ENCODE measurements around the gene RASL12. TPM values are rescaled to one million over a fixed set of nuclear protein-coding genes. Genes with fewer than 3 reads are reported as not detected.

The RASL12 gene
- total RNA-seq, 2 donors from 2014 or later = 27.2 TPM

- H3K4me1 ChIP-seq (ENCODE audit: control insufficient read depth, insufficient read depth, low read length) = peaks cover 32% of the 10 kb centered on the region
- peak overlapping the region; percentile 3 for H3K4me3 Mint-ChIP-seq
Measured at GRCh38 chr15:65083262-65083701, 15.5 kb upstream of the RASL12 start.

GRCh38 chr15:65082303-65082953 is 14.6 kb upstream of the RASL12 start:
- H3K36me3 Mint-ChIP-seq (ENCODE audit: low read depth) = no peaks in the 10 kb centered on the region
- WGBS, 2 experiments (ENCODE audit: insufficient coverage in 1 of 2, insufficient read length in 1 of 2) = 26 to 50% methylated on average over 5 to 7 of the region's 7 CpGs
- TF ChIP-seq CTCF (conservative IDR thresholded peaks at IDR 0.05) = no peak
- Histone ChIP-seq H3K27ac (ENCODE audit: low read depth, low read length) (no peak overlapping the region), H3K9ac (ENCODE audit: extremely low read depth, low read length, poor library complexity, severe bottlenecking) (no peak overlapping the region), H3K27me3 (ENCODE audit: control insufficient read depth, insufficient read depth, low read length, poor library complexity, severe bottlenecking) (no peaks in the 10 kb centered on the region), H3K4me3 (ENCODE audit: low read length) (no peak overlapping the region), H3K36me3 (ENCODE audit: control insufficient read depth, insufficient read depth, low read length) (no peaks in the 10 kb centered on the region), H3K4me1 (ENCODE audit: control insufficient read depth, insufficient read depth, low read length) (peaks cover 23% of the 10 kb centered on the region), H3K9me3 (ENCODE audit: control insufficient read depth, low read length) (no peaks in the 10 kb centered on the region)
- peak; percentile 81 for DNase-seq
- H3K9me3 Mint-ChIP-seq = peaks cover 4% of the 10 kb centered on the region
- H3K27me3 Mint-ChIP-seq (ENCODE audit: insufficient read depth) = peaks cover 65% of the 10 kb centered on the region
- peaks cover 54% of the 10 kb centered on the region for H3K4me1 Mint-ChIP-seq
- H3K4me3 Mint-ChIP-seq = peak overlapping the region; percentile 3
- H3K27ac Mint-ChIP-seq = peak overlapping the region; percentile 15

More at GRCh38 chr15:65083262-65083701, 15.5 kb upstream of the RASL12 start:
- peaks cover 61% of the 10 kb centered on the region for H3K4me1 Mint-ChIP-seq
- H3K4me3 ChIP-seq (ENCODE audit: low read length) = no peak overlapping the region
- H3K27ac Mint-ChIP-seq = peak overlapping the region; percentile 8
- DNase-seq = peak; percentile 82
- H3K27me3 ChIP-seq (ENCODE audit: control insufficient read depth, insufficient read depth, low read length, poor library complexity, severe bottlenecking) = no peaks in the 10 kb centered on the region
- peak; percentile 64 for TF ChIP-seq CTCF (conservative IDR thresholded peaks at IDR 0.05)
- no peaks in the 10 kb centered on the region for H3K9me3 Mint-ChIP-seq
- H3K36me3 Mint-ChIP-seq (ENCODE audit: low read depth) = no peaks in the 10 kb centered on the region
- no peaks in the 10 kb centered on the region for H3K9me3 ChIP-seq (ENCODE audit: control insufficient read depth, low read length)
- H3K36me3 ChIP-seq (ENCODE audit: control insufficient read depth, insufficient read depth, low read length) = no peaks in the 10 kb centered on the region
- peak overlapping the region; percentile 78 for H3K27ac ChIP-seq (ENCODE audit: low read depth, low read length)
- H3K9ac ChIP-seq (ENCODE audit: extremely low read depth, low read length, poor library complexity, severe bottlenecking) = no peak overlapping the region
- 0 to 5% methylated on average over 4 to 7 of the region's 7 CpGs for WGBS, 2 experiments (ENCODE audit: insufficient coverage in 1 of 2, insufficient read length in 1 of 2)
- H3K27me3 Mint-ChIP-seq (ENCODE audit: insufficient read depth) = peaks cover 57% of the 10 kb centered on the region

GRCh38 chr15:65081758-65082157 is 14.0 kb upstream of the RASL12 start:
- Histone ChIP-seq H3K4me3 (ENCODE audit: low read length) (no peak overlapping the region), H3K27me3 (ENCODE audit: control insufficient read depth, insufficient read depth, low read length, poor library complexity, severe bottlenecking) (no peaks in the 10 kb centered on the region), H3K9ac (ENCODE audit: extremely low read depth, low read length, poor library complexity, severe bottlenecking) (no peak overlapping the region), H3K9me3 (ENCODE audit: control insufficient read depth, low read length) (no peaks in the 10 kb centered on the region), H3K27ac (ENCODE audit: low read depth, low read length) (no peak overlapping the region), H3K36me3 (ENCODE audit: control insufficient read depth, insufficient read depth, low read length) (no peaks in the 10 kb centered on the region), H3K4me1 (ENCODE audit: control insufficient read depth, insufficient read depth, low read length) (peaks cover 18% of the 10 kb centered on the region)
- Mint-ChIP-seq H3K27me3 (ENCODE audit: insufficient read depth) (peaks cover 65% of the 10 kb centered on the region), H3K36me3 (ENCODE audit: low read depth) (no peaks in the 10 kb centered on the region), H3K4me3 (no peak overlapping the region), H3K27ac (no peak overlapping the region), H3K9me3 (peaks cover 4% of the 10 kb centered on the region), H3K4me1 (peaks cover 48% of the 10 kb centered on the region)
- no peak for TF ChIP-seq CTCF (conservative IDR thresholded peaks at IDR 0.05)
- WGBS, 2 experiments (ENCODE audit: insufficient coverage in 1 of 2, insufficient read length in 1 of 2) = 87% methylated on average over 5 of the region's 5 CpGs
- DNase-seq = no peak

Data from endodermal cell (in vitro differentiated cells).